ENCODE results near the gene HRCT1.

Gene HRCT1

DNA sequence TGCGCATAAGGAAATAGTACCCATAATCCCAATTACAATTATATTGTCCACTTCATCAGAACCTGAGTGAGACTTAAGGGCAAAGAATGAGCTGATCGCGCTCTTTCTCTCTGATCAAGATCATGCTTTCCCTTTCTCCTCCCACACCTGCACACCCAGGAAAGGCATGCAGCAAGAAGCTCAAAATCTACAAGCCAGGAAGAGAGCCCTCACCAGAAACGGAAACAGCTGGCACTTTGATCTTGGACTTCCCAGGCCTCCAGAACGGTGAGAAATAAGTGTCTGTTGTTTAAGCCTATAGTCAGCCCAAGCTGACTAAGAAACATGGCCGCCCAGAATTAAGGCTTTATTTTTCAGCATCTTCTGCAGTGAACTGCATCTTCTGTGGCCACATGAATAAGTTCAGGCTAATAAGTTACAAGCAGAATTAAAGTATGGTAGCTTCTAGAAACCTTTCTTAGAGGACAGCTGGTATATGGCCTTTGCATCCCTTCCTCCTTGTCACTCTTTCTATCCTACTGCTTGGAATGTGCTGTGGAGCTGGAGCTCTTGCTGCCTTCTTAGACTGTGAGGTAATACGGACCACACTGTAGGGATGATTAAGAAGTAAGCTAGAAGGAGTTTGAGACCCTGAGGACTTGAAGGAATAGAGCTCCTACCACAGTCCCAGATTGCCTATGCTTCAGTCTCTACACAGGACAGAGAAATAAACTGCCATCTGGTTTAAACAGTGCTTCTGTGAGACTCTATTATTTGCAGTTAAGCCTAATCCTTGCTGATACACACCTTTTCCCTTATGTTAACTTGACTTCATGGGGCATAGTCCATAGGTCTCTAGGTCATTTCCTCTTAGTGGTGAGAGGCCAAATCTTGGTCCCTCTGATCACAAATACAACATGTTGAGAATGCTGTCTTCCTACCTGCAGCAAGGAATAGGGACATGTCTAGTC, 34.7 kb downstream of the HRCT1 start:
- Histone ChIP-seq H3K4me3 (no peak overlapping the region), H3K27ac (peak overlapping the region in 1 of 2 donors; percentile 5)
- no peak for DNase-seq (ENCODE audit: low spot score)
- TF ChIP-seq, protein P1, sequence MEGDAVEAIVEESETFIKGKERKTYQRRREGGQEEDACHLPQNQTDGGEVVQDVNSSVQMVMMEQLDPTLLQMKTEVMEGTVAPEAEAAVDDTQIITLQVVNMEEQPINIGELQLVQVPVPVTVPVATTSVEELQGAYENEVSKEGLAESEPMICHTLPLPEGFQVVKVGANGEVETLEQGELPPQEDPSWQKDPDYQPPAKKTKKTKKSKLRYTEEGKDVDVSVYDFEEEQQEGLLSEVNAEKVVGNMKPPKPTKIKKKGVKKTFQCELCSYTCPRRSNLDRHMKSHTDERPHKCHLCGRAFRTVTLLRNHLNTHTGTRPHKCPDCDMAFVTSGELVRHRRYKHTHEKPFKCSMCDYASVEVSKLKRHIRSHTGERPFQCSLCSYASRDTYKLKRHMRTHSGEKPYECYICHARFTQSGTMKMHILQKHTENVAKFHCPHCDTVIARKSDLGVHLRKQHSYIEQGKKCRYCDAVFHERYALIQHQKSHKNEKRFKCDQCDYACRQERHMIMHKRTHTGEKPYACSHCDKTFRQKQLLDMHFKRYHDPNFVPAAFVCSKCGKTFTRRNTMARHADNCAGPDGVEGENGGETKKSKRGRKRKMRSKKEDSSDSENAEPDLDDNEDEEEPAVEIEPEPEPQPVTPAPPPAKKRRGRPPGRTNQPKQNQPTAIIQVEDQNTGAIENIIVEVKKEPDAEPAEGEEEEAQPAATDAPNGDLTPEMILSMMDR (IDR thresholded peaks at IDR 0.05) = no peak

DNA sequence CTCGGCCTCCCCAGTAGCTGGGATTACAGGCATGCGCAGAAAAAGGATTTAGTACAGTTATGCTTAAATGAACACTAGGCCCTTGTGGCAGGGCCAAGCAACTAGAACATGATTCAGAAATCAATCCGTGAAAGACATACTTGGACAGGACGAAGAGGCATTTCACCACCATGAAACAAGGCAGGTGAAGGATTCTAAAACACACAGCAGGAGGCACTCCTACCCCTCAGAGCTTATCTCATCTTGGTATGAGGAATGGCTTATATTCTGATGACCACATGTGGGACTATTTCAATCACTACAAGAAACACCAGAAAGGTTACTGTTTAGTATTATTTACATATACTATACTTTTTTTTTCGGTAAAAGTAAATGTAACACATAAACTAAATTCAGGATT, 36.3 kb downstream of the HRCT1 start:
- TF ChIP-seq, protein P1 (IDR thresholded peaks at IDR 0.05) = no peak
- DNase-seq (ENCODE audit: low spot score) = no peak
- no peak overlapping the region for H3K4me3 ChIP-seq
- no peak overlapping the region for H3K27ac ChIP-seq

DNA sequence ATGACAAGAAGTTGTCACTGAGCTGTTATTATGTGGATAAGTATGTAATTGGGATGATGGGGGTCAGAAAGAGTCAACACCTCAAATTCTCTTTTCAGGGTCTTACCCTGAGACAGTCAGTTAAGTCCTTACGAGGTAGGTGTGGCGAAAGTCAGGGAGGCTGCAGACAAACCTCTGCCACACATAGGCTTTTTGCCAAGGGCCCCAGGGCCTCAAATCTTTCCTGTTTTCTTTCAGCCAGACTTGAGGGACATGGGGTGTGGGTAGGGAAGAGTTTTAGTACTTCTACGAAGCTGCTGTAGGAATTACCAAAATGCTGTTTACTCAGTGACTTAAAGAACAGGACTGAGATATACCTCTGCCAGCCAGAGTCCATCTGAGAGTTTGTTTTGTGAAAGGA, 38.2 kb downstream of the HRCT1 start:
- no peak for DNase-seq (ENCODE audit: low spot score)
- peak overlapping the region in 1 of 2 donors; percentile 15 for H3K27ac ChIP-seq

DNA sequence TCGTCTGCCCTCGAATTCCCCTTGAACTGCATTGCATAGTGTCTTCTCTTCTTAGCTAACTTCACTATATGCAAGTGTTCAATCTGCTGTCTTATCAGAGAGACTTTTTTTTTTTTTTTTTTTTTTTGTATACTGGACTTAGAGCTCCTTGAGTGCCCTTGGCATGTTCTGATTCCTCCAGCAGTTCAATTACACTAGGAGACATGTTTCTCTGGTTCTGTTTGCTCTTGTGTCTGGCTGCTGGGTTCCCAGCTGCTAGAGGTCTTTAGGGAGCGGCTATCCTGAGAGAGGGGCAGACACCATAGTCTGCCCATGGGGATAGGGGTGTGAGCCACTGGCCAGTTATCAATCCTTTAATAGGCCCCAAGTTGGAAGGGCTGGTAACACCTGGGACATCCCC, 38.8 kb downstream of the HRCT1 start:
- Histone ChIP-seq H3K4me3 (no peak overlapping the region), H3K27ac (peak overlapping the region in 1 of 2 donors; percentile 27)
- TF ChIP-seq, protein P1 (IDR thresholded peaks at IDR 0.05) = no peak
- DNase-seq (ENCODE audit: low spot score) = no peak

More for the DNA sequence above, 38.2 kb downstream of the HRCT1 start:
- H3K4me3 ChIP-seq = no peak overlapping the region
- TF ChIP-seq, protein P1 (IDR thresholded peaks at IDR 0.05) = no peak

DNA sequence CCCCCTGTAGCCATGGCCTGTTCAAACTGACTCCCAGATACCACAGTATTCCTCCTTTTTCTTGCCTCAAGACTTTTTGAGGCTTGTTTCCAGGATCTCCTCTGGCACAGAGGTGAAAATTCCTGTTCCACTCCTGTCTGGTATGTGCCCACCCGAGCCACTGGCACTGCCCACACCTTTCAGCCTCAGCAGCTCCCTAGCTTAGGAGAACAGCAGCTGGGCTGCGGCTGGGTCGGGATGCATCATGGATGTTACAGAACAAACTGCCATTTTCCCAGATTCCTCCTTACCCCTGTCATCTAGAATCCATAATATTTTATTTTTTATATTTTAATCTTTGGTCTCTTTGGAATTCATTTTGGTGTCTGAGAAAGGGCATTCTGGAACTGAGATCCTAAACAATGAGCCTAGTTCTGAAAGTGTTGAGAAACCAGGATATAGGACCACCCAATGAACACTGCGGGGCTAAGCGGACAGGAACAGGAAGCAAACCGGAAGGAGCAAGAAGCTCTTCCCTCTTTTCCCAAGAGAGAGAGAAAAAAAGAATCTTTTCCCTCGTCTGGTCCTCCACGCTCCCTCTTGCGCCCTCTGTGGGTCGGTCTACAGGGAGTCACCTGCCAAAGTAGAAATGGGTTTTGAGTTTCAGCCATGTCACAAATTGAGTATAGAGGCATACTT, 39.5 kb downstream of the HRCT1 start:
- TF ChIP-seq, protein P1 (IDR thresholded peaks at IDR 0.05) = peak; percentile 81
- Histone ChIP-seq H3K4me3 (no peak overlapping the region), H3K27ac (peak overlapping the region in 1 of 2 donors; percentile 27)
- peak; percentile 83 for DNase-seq (ENCODE audit: low spot score)

DNA sequence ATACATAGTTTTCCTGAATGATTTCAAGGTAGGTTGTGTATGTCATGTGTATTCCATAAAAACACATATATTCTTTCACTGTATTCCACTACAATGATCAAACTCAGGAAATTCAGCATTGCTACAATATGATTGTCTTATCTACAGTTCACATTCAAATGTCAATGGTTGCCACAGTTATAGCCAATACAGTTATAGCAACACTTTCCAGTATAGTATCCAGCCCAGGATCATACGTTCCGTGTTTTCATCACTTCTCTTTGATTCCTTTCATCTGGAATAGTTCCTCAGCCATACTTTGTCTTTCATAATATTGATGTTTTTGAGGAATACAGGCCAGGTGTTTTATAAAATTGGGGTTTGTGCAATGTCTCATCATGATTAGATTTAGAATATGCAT, 42.4 kb downstream of the HRCT1 start:
- Histone ChIP-seq H3K27ac (no peak overlapping the region), H3K4me3 (no peak overlapping the region)
- TF ChIP-seq, protein P1 (IDR thresholded peaks at IDR 0.05) = no peak
- no peak for DNase-seq (ENCODE audit: low spot score)
